GM23248 (cell line): Measurements from ENCODE around the gene GTF2IRD1.

Source experiments
- EZH2 ChIP-seq: fragments of 200-600 bp; sonication (generic); IDR thresholded peaks from 2 replicates; pipeline ENCODE4 v1.6.1; 2018; ENCODE audit warnings: antibody characterized with exemption, mild to moderate bottlenecking; ENCODE audit not compliant: insufficient read depth, poor library complexity, severe bottlenecking
- EZH2phosphoT487 ChIP-seq: fragments of 200-600 bp; sonication (generic); IDR thresholded peaks from 2 replicates; pipeline ENCODE4 v1.6.1; 2018; ENCODE audit warnings: antibody characterized with exemption, moderate library complexity, mild to moderate bottlenecking, low read depth; ENCODE audit not compliant: insufficient read depth

DNA sequence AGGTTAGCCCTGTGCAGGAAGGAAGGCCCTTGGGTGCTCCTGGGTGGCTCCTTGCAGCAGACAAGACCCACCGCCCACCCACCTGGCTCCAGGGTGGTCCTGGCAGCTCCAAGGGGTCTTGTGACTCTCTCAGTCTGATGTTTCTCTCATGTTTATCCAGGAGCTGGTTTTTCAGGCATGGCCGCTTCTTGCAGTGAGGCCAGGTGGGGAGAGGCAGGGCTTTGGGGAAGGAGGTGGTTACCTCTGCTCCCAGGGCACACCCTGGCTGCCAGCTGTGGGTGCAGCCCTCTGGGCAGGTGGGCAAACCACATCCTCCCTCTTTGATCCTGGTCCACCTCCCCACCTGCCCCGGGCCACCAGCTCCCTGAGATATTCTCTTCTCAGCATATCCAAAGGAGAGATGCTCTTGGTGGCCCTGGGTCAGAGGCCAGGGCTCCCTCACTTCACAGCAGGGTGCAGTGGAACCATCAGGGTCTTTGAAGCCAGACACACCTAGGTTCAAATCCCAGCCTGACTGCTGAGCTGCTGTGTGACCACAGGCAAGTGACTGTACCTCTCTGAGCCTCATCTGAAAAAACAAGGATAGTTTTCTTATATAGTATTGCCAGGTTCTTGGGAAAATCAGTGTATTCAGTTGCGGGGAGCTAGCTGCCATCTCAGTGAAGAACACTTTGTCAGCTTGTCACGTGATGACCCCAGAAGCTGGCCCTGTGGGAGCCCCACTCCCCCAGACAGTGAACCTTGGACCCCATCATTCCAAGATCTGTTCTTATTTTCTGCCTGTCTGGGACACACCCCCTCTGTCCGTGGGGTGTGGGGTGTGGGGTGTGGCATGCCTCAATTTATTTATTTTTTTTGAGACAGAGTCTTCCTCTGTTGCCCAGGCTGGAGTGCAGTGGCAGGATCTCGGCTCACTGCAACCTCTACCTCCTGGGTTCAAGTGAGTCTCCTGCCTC lies 11.5 kb downstream of the GTF2IRD1 start:
- no peak for TF ChIP-seq EZH2phosphoT487
- no peak for TF ChIP-seq EZH2
